Stimulated activated CD4-positive, alpha-beta T cell treated with anti-CD3 and anti-CD28 coated beads, TNF-alpha, amount 100 ng/mL, for 4 hours (primary cell): ENCODE measurements around the gene SCGB1A1.

ENCODE experiments used
- DNase-seq, 3 experiments: peaks; one replicate each; pipeline ENCODE4 v3.0.0-alpha.2; 2020; ENCODE audit warnings: low read depth in 3 of 3

The SCGB1A1 gene

GRCh38 chr11:62421996-62422395, 3.2 kb downstream of the SCGB1A1 start:
- no peak for DNase-seq

GRCh38 chr11:62423012-62423411, 4.2 kb downstream of the SCGB1A1 start:
- DNase-seq: no peak

GRCh38 chr11:62427630-62428233, 8.9 kb downstream of the SCGB1A1 start:
- no peak for DNase-seq

GRCh38 chr11:62428871-62429560, 10.2 kb downstream of the SCGB1A1 start:
- DNase-seq: no peak

GRCh38 chr11:62430425-62430824, 11.6 kb downstream of the SCGB1A1 start:
- DNase-seq: no peak

GRCh38 chr11:62431171-62431901, 12.5 kb downstream of the SCGB1A1 start:
- no peak for DNase-seq

GRCh38 chr11:62432695-62433094, 13.9 kb downstream of the SCGB1A1 start:
- DNase-seq: no peak

- DNase-seq: no peak
Observed at GRCh38 chr11:62433141-62433903, 14.5 kb downstream of the SCGB1A1 start.

- DNase-seq: no peak
Observed at GRCh38 chr11:62433904-62434276, 15.1 kb downstream of the SCGB1A1 start.

- no peak for DNase-seq
Observed at GRCh38 chr11:62435846-62436660, 17.2 kb downstream of the SCGB1A1 start.

GRCh38 chr11:62437616-62438015, 18.8 kb downstream of the SCGB1A1 start:
- DNase-seq: no peak

- no peak for DNase-seq
Observed at GRCh38 chr11:62438641-62439040, 19.8 kb downstream of the SCGB1A1 start.

- no peak for DNase-seq
Observed at GRCh38 chr11:62439785-62440602, 21.2 kb downstream of the SCGB1A1 start.

GRCh38 chr11:62443390-62444235, 24.8 kb downstream of the SCGB1A1 start:
- DNase-seq: no peak

GRCh38 chr11:62444236-62444833, 25.5 kb downstream of the SCGB1A1 start:
- peak; percentile 4 to 17 (median 12) for DNase-seq

- no peak for DNase-seq
Observed at GRCh38 chr11:62444835-62445234, 26.0 kb downstream of the SCGB1A1 start.

GRCh38 chr11:62445314-62445740, 26.5 kb downstream of the SCGB1A1 start:
- no peak for DNase-seq

- DNase-seq: no peak
Observed at GRCh38 chr11:62446091-62446490, 27.3 kb downstream of the SCGB1A1 start.

GRCh38 chr11:62449451-62449851, 30.6 kb downstream of the SCGB1A1 start:
- DNase-seq: no peak
